Measurements from ENCODE around the gene TBC1D4.
"Not testable (repeated sequence)": the region's sequence is repeated elsewhere in the genome, so short reads cannot be mapped to it uniquely, and the experiment has no call there.

The TBC1D4 gene

DNA sequence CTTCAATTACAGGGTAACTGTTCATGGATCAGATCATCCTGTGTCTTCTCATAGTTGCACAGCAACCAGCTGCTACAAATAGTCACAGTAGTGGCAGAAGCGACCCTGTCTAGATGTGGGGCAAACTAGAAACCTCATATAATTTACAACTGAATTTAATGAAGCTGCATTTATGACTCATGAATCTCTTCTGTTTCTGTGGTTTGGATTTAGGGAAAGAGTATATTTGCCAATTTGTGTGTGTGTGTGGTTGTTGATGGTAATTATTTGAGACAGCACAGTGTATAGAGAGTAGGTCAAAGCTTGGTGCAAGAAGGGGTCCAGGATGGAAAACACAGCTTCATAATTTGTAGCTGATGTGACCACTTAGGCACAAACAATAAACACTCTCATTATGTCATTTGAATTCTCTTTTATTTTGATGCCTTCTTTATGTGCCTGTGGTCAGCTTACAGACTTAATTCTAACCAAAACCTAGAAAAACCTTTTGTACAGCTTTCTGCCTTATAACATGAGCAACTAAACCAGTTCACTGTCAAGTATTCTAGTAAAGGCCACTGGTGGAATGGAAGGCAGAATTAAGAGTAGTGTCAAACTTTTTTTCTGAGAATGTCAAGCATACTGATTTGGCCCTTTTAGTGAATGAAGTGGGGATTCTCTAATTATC is 218.1 kb downstream of the TBC1D4 start:
- no peak for DNase-seq

DNA sequence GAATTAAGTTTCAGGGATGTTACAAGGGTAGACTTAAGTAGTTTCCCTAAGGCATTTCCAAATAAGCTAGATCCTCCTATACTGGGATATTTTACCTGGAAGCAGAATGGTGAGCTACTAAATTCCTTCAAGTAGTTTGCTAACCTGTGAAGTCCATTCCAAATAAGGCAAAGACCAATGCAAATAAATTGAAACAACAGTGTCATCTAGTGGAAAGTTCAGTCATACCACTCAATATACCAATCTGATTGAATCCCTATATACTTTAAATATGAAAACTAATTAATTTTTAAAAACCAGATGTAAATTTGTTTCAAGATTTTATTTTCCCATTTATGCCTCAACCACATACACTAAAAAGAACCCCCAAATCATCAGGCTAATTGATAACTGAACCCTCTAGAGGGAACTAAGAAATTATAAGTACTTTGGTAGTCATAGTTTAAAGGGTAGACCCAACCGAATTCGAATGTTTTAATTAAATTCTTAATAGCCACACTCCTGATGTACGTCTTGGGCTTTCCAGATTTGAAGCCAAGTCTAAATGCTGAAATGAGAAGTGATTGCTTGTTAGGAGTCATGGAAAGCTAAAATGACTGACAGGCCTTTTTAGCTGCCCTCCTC is 223.7 kb downstream of the TBC1D4 start:
- peak; percentile 29 for DNase-seq

DNA sequence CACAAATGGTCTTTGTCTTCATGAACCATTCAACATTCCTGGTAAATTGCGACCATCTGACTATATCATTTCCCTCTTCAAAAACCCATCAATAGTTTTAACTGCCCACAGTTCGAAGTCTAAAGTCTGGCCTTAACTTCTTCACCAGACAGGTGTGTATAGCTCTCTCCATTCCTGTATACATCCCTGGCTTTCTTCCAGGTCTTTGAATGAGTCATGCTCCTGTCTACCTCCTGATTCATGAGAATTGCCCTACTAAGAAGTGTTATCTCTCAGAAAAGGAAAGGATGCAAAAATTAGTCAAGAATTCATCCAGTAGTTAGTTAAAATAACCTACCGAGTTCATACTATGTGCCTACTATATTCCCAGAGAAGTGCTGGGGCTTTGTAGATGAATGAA is 225.0 kb downstream of the TBC1D4 start:
- DNase-seq: no peak

DNA sequence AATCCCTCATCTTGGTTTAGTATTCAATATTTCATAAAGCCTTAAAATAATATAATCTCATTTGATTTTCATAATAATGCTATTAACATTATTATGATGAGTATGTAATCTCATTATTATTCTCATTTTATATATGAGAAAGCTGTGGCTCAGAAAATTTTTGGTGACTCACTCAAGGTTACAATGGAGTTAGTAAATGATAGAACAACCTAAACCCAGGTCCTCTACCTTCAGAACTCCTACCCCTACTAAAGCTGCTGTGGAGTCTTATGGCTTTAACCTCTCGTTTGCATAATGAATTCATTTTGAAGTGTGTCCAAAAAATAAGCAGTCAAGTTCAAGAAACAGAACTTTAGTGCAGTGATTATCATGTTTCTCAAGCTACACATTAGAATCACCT is 226.3 kb downstream of the TBC1D4 start:
- DNase-seq: no peak

DNA sequence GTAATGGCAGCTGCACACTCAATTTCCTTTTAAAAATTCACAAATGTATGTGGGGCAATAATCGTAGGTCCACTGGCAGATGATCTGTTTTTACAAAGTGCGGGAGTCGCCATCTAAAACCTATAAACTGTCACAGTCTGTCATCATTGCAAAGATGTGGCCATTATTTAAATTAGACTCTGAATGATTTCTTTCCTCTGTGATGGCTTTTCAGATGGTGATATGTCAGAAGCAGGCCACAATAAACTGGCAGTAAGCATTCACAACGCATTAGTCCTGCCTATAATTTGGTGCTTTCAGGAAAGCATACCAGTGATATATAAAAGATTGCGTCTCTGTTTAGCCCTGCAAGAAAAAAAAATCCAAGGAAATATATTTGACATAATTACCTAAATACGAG is 226.8 kb downstream of the TBC1D4 start:
- no peak for DNase-seq

DNA sequence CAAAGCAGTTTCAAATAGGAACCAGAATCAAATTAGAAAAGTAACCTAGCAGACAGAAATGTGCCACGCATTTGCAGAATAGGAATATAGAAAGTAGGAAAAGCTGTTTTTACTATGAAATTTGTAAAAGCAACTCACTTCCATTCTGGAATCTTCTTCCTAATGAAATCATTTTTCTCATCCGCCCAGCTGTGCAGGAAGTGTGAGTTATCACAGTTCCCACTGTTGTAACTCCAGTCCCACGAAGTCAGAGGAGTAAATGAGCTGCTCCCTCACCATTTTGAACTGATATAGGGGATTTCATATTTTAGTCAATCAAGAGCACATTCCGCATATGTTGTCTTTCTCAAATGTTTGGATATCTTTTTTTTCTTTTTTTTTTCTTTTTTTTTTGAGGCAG is 230.8 kb downstream of the TBC1D4 start:
- no peak for DNase-seq

DNA sequence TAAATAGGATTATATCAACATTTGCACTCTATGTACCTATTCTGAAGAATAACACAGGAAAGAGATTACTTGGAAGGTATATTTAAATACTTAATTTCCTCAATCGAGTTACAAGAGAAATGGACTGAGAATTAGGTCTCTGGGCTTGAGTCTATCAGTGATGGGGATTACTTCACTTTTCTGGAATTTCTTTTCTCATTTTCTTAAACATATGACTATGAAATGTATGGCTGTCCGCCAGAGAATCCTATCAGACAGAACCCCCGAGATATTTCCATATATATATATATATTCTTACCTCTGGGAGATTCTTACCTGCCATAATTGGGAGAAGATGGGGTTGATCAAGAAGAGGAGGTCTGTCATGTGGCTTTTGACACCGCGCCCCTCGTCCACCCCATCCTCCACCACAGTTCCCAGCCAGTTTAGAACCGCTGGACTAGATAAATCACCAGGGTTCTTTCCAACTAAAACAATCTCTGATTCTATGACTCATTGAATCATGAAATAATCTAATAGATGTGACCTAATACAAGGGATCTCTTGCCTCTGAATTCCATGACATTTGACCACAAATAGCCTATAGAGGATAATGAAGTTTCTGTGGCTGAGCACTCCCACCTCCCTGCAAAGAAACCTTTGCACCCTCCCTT is 231.3 kb downstream of the TBC1D4 start:
- no peak for DNase-seq

DNA sequence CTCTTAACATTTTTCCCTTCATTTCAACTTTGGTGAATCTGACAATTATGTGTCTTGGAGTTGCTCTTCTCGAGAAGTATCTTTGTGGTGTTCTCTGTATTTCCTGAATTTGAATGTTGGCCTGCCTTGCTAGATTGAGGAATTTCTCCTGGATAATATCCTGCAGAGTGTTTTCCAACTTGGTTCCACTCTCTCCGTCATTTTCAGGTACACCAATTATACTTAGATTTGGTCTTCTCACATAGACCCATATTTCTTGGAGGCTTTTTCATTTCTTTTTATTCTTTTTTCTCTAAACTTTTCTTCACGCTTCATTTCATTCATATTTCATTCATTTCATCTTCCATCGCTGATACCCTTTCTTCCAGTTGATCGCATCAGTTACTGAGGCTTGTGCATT is 236.4 kb downstream of the TBC1D4 start:
- not testable (repeated sequence) for DNase-seq

DNA sequence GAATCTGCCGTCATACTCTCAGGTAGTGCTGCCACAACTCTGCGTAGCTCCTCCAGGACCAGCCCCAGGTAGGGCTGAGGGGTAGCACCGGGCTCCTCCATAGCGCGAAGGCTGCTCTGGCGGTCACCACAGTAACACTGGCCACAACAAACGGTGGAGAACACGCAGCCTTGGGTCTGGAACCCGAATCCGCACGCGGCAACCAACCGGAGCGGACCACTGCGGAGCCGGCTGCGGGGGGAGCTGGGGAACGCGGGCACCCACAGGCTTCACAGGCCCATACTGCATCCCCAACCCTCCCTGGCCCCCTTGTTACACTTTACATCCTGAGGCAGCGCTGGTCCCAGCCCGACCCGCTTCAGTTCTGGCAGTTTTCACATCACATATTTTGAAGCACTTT is 241.7 kb downstream of the TBC1D4 start:
- not testable (repeated sequence) for DNase-seq

DNA sequence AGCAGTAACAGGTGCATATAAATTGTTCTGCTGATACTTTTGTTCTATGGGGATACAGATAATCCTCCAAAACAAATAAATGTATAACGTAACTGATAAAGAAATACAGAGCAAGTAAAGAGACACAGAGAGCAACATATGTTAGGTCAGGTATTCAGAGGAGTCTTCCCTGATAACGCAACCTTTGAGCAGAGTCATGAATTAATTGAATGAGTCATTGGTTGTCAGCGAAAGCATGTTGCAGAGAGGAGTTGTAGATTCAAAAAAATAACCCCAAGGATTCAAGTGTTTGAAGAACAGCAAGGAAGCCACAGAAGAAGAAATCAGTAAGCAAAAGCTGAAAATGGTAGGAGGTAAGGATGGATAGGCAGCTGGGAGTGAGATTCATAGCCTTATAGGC is 245.2 kb downstream of the TBC1D4 start:
- no peak for DNase-seq
